ENCODE results near the gene MAPRE2.
"Not testable (repeated sequence)": the region's sequence is repeated elsewhere in the genome, so short reads cannot be mapped to it uniquely, and the experiment has no call there.

MAPRE2 gene

GRCh38 chr18:35153609-35154272 lies 112.5 kb downstream of the MAPRE2 start:
- DNase-seq (ENCODE audit: low read depth), result no peak

GRCh38 chr18:35155398-35156117 lies 114.3 kb downstream of the MAPRE2 start:
- no peak for DNase-seq (ENCODE audit: low read depth)

GRCh38 chr18:35157181-35157580 lies 116.0 kb downstream of the MAPRE2 start:
- DNase-seq (ENCODE audit: low read depth), result no peak

GRCh38 chr18:35158728-35159450 lies 117.7 kb downstream of the MAPRE2 start:
- no peak for DNase-seq (ENCODE audit: low read depth)

- no peak for DNase-seq (ENCODE audit: low read depth)
Observed at GRCh38 chr18:35159782-35160181, 118.6 kb downstream of the MAPRE2 start.

GRCh38 chr18:35161485-35161884 lies 120.3 kb downstream of the MAPRE2 start:
- no peak for DNase-seq (ENCODE audit: low read depth)

GRCh38 chr18:35161934-35162333 lies 120.7 kb downstream of the MAPRE2 start:
- no peak for DNase-seq (ENCODE audit: low read depth)

- no peak for DNase-seq (ENCODE audit: low read depth)
Observed at GRCh38 chr18:35163014-35163539, 121.9 kb downstream of the MAPRE2 start.

- DNase-seq (ENCODE audit: low read depth), result no peak
Observed at GRCh38 chr18:35163721-35164120, 122.5 kb downstream of the MAPRE2 start.

GRCh38 chr18:35164133-35164532 lies 122.9 kb downstream of the MAPRE2 start:
- no peak for DNase-seq (ENCODE audit: low read depth)

GRCh38 chr18:35167332-35167731 lies 126.1 kb downstream of the MAPRE2 start:
- DNase-seq (ENCODE audit: low read depth), result no peak

GRCh38 chr18:35167857-35168256 lies 126.6 kb downstream of the MAPRE2 start:
- DNase-seq (ENCODE audit: low read depth), result no peak

- not testable (repeated sequence) for DNase-seq (ENCODE audit: low read depth)
Observed at GRCh38 chr18:35170323-35170722, 129.1 kb downstream of the MAPRE2 start.

- DNase-seq (ENCODE audit: low read depth), result no peak
Observed at GRCh38 chr18:35171315-35171987, 130.2 kb downstream of the MAPRE2 start.

GRCh38 chr18:35172009-35172408 lies 130.8 kb downstream of the MAPRE2 start:
- DNase-seq (ENCODE audit: low read depth), result no peak

GRCh38 chr18:35172451-35173035 lies 131.3 kb downstream of the MAPRE2 start:
- no peak for DNase-seq (ENCODE audit: low read depth)

- no peak for DNase-seq (ENCODE audit: low read depth)
Observed at GRCh38 chr18:35174093-35174731, 133.0 kb downstream of the MAPRE2 start.

GRCh38 chr18:35174745-35175144 lies 133.5 kb downstream of the MAPRE2 start:
- DNase-seq (ENCODE audit: low read depth), result no peak

GRCh38 chr18:35176925-35177324 lies 135.7 kb downstream of the MAPRE2 start:
- no peak for DNase-seq (ENCODE audit: low read depth)

GRCh38 chr18:35178260-35178659 lies 137.0 kb downstream of the MAPRE2 start:
- peak; percentile 8 for DNase-seq (ENCODE audit: low read depth)

GRCh38 chr18:35179906-35180305 lies 138.7 kb downstream of the MAPRE2 start:
- DNase-seq (ENCODE audit: low read depth), result no peak

Data from HS-27A (cell line).